Measurements from ENCODE around the gene SLC35F2.

DNA sequence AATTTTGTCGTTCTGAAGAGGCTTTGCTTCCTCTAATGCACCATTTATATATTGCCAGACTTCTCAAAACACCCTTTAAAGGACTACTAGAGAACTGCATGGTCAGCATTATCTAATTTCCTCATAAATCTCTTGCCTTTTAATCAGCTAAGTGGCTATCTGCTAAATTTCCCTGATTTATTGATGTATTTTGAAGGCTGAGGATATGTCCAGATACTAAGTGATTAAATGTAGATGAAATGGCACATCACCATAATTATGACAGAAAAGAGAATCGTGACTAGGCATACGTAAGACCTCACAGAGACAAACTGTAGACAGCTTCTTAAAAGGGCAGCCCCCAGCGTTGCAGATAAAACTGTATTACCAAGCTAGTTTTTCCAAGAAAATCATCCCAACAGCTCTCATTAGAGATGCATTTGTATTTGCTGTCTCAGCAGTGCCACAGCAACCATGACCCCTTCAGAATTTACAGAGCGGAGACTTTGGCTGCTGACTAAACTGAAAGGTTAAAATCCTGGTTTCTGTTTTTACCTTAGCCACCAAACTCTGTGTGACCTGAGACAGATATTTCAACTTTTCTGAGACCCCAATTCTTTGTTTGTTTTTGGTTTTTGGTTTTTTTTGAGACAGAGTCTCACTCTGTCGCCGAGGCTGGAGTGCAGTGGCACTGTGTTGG, 79.6 kb downstream of the SLC35F2 start:
- TF ChIP-seq, protein P1, sequence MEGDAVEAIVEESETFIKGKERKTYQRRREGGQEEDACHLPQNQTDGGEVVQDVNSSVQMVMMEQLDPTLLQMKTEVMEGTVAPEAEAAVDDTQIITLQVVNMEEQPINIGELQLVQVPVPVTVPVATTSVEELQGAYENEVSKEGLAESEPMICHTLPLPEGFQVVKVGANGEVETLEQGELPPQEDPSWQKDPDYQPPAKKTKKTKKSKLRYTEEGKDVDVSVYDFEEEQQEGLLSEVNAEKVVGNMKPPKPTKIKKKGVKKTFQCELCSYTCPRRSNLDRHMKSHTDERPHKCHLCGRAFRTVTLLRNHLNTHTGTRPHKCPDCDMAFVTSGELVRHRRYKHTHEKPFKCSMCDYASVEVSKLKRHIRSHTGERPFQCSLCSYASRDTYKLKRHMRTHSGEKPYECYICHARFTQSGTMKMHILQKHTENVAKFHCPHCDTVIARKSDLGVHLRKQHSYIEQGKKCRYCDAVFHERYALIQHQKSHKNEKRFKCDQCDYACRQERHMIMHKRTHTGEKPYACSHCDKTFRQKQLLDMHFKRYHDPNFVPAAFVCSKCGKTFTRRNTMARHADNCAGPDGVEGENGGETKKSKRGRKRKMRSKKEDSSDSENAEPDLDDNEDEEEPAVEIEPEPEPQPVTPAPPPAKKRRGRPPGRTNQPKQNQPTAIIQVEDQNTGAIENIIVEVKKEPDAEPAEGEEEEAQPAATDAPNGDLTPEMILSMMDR (IDR thresholded peaks at IDR 0.05), result no peak
- TF ChIP-seq POLR2A (IDR thresholded peaks at IDR 0.05) (no peak), EP300 (IDR thresholded peaks at IDR 0.05) (no peak)

Data from gastroesophageal sphincter (tissue), 3 donors.